ENCODE measurements around the gene IPO9. TPM values are rescaled to one million over a fixed set of nuclear protein-coding genes. Genes with fewer than 3 reads are reported as not detected.

The IPO9 gene
- total and polyA plus RNA-seq, 10 of the 15 experiments (the other 5 are each of a cell fraction or from before 2014, with no cell fraction given), result 19.1 to 77.3 (median 34.1) TPM

DNA sequence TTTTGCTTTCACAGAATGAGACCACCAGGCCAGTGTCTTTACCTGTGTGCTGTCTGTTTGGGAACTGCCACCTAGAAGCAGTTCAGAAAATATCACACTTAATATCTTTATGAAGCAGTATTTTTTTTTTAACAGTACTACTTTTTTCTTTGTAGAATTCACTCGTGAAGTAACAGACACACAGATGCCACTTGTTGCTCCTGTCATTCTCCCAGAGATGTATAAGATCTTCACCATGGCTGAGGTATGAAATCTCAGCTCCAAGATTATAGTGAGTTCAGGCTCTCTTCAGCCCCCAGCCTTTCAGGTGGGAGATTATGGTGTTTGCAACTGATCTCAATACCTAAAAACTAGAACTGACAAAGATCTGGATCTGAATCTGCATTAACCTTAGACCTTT, 23.0 kb downstream of the IPO9 start:
- no peak for FAIRE-seq
- H3K4me1 ChIP-seq (ENCODE audit: control insufficient read depth, insufficient read depth, low read length), result no peaks in the 10 kb centered on the region
- no TSS peak for BruUV-seq (replicated peaks)

More for the DNA sequence above, 23.0 kb downstream of the IPO9 start:
- RAD21 ChIA-PET (ENCODE audit: unreplicated experiment), result no interaction called here
- no peak for TF ChIP-seq NRF1 (conservative IDR thresholded peaks at IDR 0.05; ENCODE audit: low read depth, low read length)
- TF ChIP-seq, protein P1, sequence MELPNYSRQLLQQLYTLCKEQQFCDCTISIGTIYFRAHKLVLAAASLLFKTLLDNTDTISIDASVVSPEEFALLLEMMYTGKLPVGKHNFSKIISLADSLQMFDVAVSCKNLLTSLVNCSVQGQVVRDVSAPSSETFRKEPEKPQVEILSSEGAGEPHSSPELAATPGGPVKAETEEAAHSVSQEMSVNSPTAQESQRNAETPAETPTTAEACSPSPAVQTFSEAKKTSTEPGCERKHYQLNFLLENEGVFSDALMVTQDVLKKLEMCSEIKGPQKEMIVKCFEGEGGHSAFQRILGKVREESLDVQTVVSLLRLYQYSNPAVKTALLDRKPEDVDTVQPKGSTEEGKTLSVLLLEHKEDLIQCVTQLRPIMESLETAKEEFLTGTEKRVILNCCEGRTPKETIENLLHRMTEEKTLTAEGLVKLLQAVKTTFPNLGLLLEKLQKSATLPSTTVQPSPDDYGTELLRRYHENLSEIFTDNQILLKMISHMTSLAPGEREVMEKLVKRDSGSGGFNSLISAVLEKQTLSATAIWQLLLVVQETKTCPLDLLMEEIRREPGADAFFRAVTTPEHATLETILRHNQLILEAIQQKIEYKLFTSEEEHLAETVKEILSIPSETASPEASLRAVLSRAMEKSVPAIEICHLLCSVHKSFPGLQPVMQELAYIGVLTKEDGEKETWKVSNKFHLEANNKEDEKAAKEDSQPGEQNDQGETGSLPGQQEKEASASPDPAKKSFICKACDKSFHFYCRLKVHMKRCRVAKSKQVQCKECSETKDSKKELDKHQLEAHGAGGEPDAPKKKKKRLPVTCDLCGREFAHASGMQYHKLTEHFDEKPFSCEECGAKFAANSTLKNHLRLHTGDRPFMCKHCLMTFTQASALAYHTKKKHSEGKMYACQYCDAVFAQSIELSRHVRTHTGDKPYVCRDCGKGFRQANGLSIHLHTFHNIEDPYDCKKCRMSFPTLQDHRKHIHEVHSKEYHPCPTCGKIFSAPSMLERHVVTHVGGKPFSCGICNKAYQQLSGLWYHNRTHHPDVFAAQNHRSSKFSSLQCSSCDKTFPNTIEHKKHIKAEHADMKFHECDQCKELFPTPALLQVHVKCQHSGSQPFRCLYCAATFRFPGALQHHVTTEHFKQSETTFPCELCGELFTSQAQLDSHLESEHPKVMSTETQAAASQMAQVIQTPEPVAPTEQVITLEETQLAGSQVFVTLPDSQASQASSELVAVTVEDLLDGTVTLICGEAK (IDR thresholded peaks at IDR 0.05; ENCODE audit: borderline replicate concordance), result no peak
- TF ChIP-seq, protein P2, sequence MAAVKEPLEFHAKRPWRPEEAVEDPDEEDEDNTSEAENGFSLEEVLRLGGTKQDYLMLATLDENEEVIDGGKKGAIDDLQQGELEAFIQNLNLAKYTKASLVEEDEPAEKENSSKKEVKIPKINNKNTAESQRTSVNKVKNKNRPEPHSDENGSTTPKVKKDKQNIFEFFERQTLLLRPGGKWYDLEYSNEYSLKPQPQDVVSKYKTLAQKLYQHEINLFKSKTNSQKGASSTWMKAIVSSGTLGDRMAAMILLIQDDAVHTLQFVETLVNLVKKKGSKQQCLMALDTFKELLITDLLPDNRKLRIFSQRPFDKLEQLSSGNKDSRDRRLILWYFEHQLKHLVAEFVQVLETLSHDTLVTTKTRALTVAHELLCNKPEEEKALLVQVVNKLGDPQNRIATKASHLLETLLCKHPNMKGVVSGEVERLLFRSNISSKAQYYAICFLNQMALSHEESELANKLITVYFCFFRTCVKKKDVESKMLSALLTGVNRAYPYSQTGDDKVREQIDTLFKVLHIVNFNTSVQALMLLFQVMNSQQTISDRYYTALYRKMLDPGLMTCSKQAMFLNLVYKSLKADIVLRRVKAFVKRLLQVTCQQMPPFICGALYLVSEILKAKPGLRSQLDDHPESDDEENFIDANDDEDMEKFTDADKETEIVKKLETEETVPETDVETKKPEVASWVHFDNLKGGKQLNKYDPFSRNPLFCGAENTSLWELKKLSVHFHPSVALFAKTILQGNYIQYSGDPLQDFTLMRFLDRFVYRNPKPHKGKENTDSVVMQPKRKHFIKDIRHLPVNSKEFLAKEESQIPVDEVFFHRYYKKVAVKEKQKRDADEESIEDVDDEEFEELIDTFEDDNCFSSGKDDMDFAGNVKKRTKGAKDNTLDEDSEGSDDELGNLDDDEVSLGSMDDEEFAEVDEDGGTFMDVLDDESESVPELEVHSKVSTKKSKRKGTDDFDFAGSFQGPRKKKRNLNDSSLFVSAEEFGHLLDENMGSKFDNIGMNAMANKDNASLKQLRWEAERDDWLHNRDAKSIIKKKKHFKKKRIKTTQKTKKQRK (IDR thresholded peaks at IDR 0.05; ENCODE audit: low read depth, low read length), result no peak
- no peak for TF ChIP-seq FOXK2 (IDR thresholded peaks at IDR 0.05)
- no peak for TF ChIP-seq YBX1 (IDR thresholded peaks at IDR 0.05)
- no peak for TF ChIP-seq TARDBP (IDR thresholded peaks at IDR 0.05; ENCODE audit: borderline replicate concordance)
- TF ChIP-seq STAT1 (conservative IDR thresholded peaks at IDR 0.05), result no peak
- TF ChIP-seq NFXL1 (IDR thresholded peaks at IDR 0.05; ENCODE audit: borderline replicate concordance), result no peak
- TF ChIP-seq, protein P3, sequence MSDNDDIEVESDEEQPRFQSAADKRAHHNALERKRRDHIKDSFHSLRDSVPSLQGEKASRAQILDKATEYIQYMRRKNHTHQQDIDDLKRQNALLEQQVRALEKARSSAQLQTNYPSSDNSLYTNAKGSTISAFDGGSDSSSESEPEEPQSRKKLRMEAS (IDR thresholded peaks at IDR 0.05; ENCODE audit: low read depth, low read length), result no peak
- no peak for TF ChIP-seq JUNB (IDR thresholded peaks at IDR 0.05)
- no peak for TF ChIP-seq NFYA (IDR thresholded peaks at IDR 0.05; ENCODE audit: borderline replicate concordance, low read depth, low read length)
- TF ChIP-seq ETV6 (conservative IDR thresholded peaks at IDR 0.05 in 1 of 2, IDR thresholded peaks at IDR 0.05 in 1 of 2; ENCODE audit: borderline replicate concordance in 1 of 2, low read depth in 1 of 2), result no peak
- TF ChIP-seq KAT2A (conservative IDR thresholded peaks at IDR 0.05; ENCODE audit: control insufficient read depth, low read depth, low read length), result no peak
- intact Hi-C loops (cut with micrococcal nuclease; ENCODE audit: unreplicated experiment), result no loop called here
- ATAC-seq, result no peak
- Histone ChIP-seq H3K36me3 (ENCODE audit: control insufficient read depth in 2 of 2, insufficient read depth in 2 of 2, low read length in 1 of 2) (peaks cover 10 to 50% of the 10 kb centered on the region in 2 experiments), H3K9ac (ENCODE audit: control insufficient read depth, insufficient read depth, low read length) (no peak overlapping the region), H4K20me1 (ENCODE audit: control insufficient read depth, insufficient read depth) (no peaks in the 10 kb centered on the region), H2AFZ (ENCODE audit: control insufficient read depth, low read depth, low read length) (no peak overlapping the region), H3K4me2 (ENCODE audit: control insufficient read depth, insufficient read depth) (no peak overlapping the region), H3K27me3 (replicated peaks in 1 of 2; ENCODE audit: control insufficient read depth in 2 of 2, insufficient read depth in 2 of 2, low read length in 1 of 2) (no peaks in the 10 kb centered on the region), H3K79me2 (ENCODE audit: control insufficient read depth, insufficient read depth, low read length) (no peaks in the 10 kb centered on the region; the same call in 1 of the 2 replicates), H3K27ac (ENCODE audit: control insufficient read depth, insufficient read depth) (no peak overlapping the region), H3K9me3 (replicated peaks; ENCODE audit: control insufficient read depth, insufficient read depth, low read length) (no peaks in the 10 kb centered on the region), H3K4me3 (no peak overlapping the region)
- WGBS (ENCODE audit: insufficient coverage, insufficient replicate concordance, low lambda C conversion rate, missing lambda C conversion rate), result 100% methylated on average over 1 of the region's 1 CpG
- CTCF ChIA-PET, result interaction anchor here (0.9 kb wide), 1 partner anchor 15 kb away, joined by 3 read pairs; no protein-coding TSS in a partner anchor
- in situ Hi-C loops (cut with MboI), result no loop called here
- POLR2A ChIA-PET, result interaction anchor here (2.2 kb wide), 1 partner anchor 15 kb away, joined by 7 read pairs; no protein-coding TSS in a partner anchor
- SMC1A ChIA-PET (ENCODE audit: uncharacterized antibody, unreplicated experiment), result no interaction called here
- DNase-seq (ENCODE audit: low read depth, low spot score), result no peak

Measured in GM12878 (cell line).